HUES48 (cell line): ENCODE results near the gene KRT6B.

Experiments used
- H3K27ac ChIP-seq: one replicate; pipeline ENCODE4 v1.7.0; 2013; ENCODE audit warnings: low read depth, low read length, inconsistent platforms
- H3K27me3 ChIP-seq: 2 replicates; pipeline ENCODE4 v1.6.1; 2013; ENCODE audit warnings: mild to moderate bottlenecking, low read length; ENCODE audit not compliant: control insufficient read depth, insufficient read depth
- H3K36me3 ChIP-seq: 2 replicates; pipeline ENCODE4 v1.6.1; 2013; ENCODE audit warnings: low read length; ENCODE audit not compliant: control insufficient read depth, insufficient read depth
- H3K4me1 ChIP-seq: 2 replicates; pipeline ENCODE4 v1.6.1; 2013; ENCODE audit warnings: mild to moderate bottlenecking, low read length; ENCODE audit not compliant: control insufficient read depth, insufficient read depth
- H3K4me3 ChIP-seq: 2 replicates; pipeline ENCODE4 v1.5.1; 2013; ENCODE audit warnings: mild to moderate bottlenecking, low read depth, low read length
- H3K9ac ChIP-seq: 2 replicates; pipeline ENCODE4 v1.6.1; 2013; ENCODE audit warnings: mild to moderate bottlenecking, low read depth, low read length, moderate library complexity
- H3K9me3 ChIP-seq: 2 replicates; pipeline ENCODE4 v1.6.1; 2013; ENCODE audit warnings: low read length; ENCODE audit not compliant: control insufficient read depth, insufficient read depth

The KRT6B gene

GRCh38 chr12:52399756-52400155 is 52.2 kb downstream of the KRT6B start:
- H3K27me3 ChIP-seq, result no peaks in the 10 kb centered on the region
- no peak overlapping the region for H3K27ac ChIP-seq
- no peak overlapping the region for H3K4me3 ChIP-seq

GRCh38 chr12:52398176-52398575 is 53.8 kb downstream of the KRT6B start:
- Histone ChIP-seq H3K27me3 (no peaks in the 10 kb centered on the region), H3K9me3 (no peaks in the 10 kb centered on the region), H3K4me3 (no peak overlapping the region), H3K4me1 (no peaks in the 10 kb centered on the region), H3K36me3 (no peaks in the 10 kb centered on the region), H3K9ac (no peak overlapping the region), H3K27ac (no peak overlapping the region)

More at GRCh38 chr12:52399756-52400155, 52.2 kb downstream of the KRT6B start:
- no peaks in the 10 kb centered on the region for H3K9me3 ChIP-seq
- no peaks in the 10 kb centered on the region for H3K4me1 ChIP-seq
- no peak overlapping the region for H3K9ac ChIP-seq
- H3K36me3 ChIP-seq, result no peaks in the 10 kb centered on the region

- Histone ChIP-seq H3K27ac (no peak overlapping the region), H3K9ac (no peak overlapping the region)
Observed at GRCh38 chr12:52396656-52397055, 55.3 kb downstream of the KRT6B start.

More at GRCh38 chr12:52396656-52397055, 55.3 kb downstream of the KRT6B start:
- H3K9me3 ChIP-seq, result no peaks in the 10 kb centered on the region
- H3K4me3 ChIP-seq, result no peak overlapping the region
- H3K27me3 ChIP-seq, result no peaks in the 10 kb centered on the region
- no peaks in the 10 kb centered on the region for H3K4me1 ChIP-seq
- no peaks in the 10 kb centered on the region for H3K36me3 ChIP-seq
